ENCODE data around the gene HEXIM1. TPM values are rescaled to one million over a fixed set of nuclear protein-coding genes. Genes with fewer than 3 reads are reported as not detected.

Gene HEXIM1, protein sequence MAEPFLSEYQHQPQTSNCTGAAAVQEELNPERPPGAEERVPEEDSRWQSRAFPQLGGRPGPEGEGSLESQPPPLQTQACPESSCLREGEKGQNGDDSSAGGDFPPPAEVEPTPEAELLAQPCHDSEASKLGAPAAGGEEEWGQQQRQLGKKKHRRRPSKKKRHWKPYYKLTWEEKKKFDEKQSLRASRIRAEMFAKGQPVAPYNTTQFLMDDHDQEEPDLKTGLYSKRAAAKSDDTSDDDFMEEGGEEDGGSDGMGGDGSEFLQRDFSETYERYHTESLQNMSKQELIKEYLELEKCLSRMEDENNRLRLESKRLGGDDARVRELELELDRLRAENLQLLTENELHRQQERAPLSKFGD
- 5.5 TPM for total RNA-seq (2013)
- polyA plus RNA-seq = 10 to 100 TPM in 1 of 3 donors, 1 to 10 TPM in 2; 2.2 to 14.8 (median 2.5) TPM
- 5.5 and 8.5 TPM in 2 replicates for polyA minus RNA-seq
- 47.5 to 344 (median 119) reads per million in 11 experiments for total RNA-seq

- Histone ChIP-seq H4K20me1 (ENCODE audit: insufficient read depth, low read length) (peaks cover 39% of the 10 kb centered on the region), H3K9ac (ENCODE audit: insufficient read depth, low read length, poor library complexity, severe bottlenecking) (peak within 1 kb of the TSS; percentile 85), H3K9me3 (replicated peaks in 1 of 2; ENCODE audit: control insufficient read depth in 1 of 2, insufficient read depth in 1 of 2, low read length in 2 of 2) (no peaks in the 10 kb centered on the region), H3K27ac (ENCODE audit: low read depth in 1 of 2, low read length in 2 of 2) (peak within 1 kb of the TSS; percentile 89 to 99), H3K4me2 (replicated peaks; ENCODE audit: extremely low read depth, low read length, poor library complexity, severe bottlenecking) (peak within 1 kb of the TSS; percentile 99), H3K4me1 (ENCODE audit: control insufficient read depth in 1 of 2, insufficient read depth in 2 of 2, low read length in 2 of 2) (peaks cover 56 to 75% of the 10 kb centered on the region in 2 donors), H3K79me2 (ENCODE audit: insufficient read depth, low read length) (peaks cover 54% of the 10 kb centered on the region), H2AFZ (ENCODE audit: insufficient read depth, low read depth, low read length, poor library complexity, severe bottlenecking) (peak within 1 kb of the TSS; percentile 85), H3K36me3 (replicated peaks in 1 of 2; ENCODE audit: control insufficient read depth in 1 of 2, insufficient read depth in 2 of 2, low read length in 2 of 2) (no peaks in the 10 kb centered on the region), H3K27me3 (ENCODE audit: control insufficient read depth in 2 of 2, insufficient read depth in 2 of 2, low read length in 2 of 2) (no peaks in the 10 kb centered on the region), H3K4me3 (replicated peaks in 1 of 3; ENCODE audit: low read depth in 2 of 3, low read length in 3 of 3) (peak within 1 kb of the TSS; percentile 80 to 92 (median 83))
- DNase-seq = peak; percentile 99 to 100 (median 100)
- WGBS (ENCODE audit: insufficient coverage) = 0% methylated on average over 44 of the region's 58 CpGs
- Mint-ChIP-seq H3K4me3 (peak within 1 kb of the TSS; percentile 99 to 100), H3K36me3 (no peaks in the 10 kb centered on the region), H3K27me3 (ENCODE audit: low read depth in 3 of 3) (peaks cover 0 to 2% (median 0%) of the 10 kb centered on the region in 3 donors), H3K9me3 (no peaks in the 10 kb centered on the region), H3K4me1 (peaks cover 53% of the 10 kb centered on the region), H3K27ac (peak within 1 kb of the TSS; percentile 97 to 100 (median 99))
- intact Hi-C loops (cut with micrococcal nuclease) = loop anchor here (1.0 to 10.0 kb wide), 4 partner anchors 13 to 166 kb away; partner anchors contain the start of genes HEXIM2 (in 2 of the 2), ACBD4 (in 1 of the 2) and MAP3K14 (in 1 of the 2)
- TF ChIP-seq CTCF (IDR thresholded peaks at IDR 0.05) = no peak
Observed at GRCh38 chr17:45148183-45149036, at the start of gene HEXIM1. Gene HEXIM1, plus strand, starts transcription at chr17:45148475. Its CDS starts 716 bp downstream, at chr17:45149191.
